Measurements from ENCODE around the gene CNR1. TPM values are rescaled to one million over a fixed set of nuclear protein-coding genes. Genes with fewer than 3 reads are reported as not detected.

Gene CNR1
- total RNA-seq, 4 donors from 2014 or later: 6.4 to 16.1 (median 9.5) TPM

DNA sequence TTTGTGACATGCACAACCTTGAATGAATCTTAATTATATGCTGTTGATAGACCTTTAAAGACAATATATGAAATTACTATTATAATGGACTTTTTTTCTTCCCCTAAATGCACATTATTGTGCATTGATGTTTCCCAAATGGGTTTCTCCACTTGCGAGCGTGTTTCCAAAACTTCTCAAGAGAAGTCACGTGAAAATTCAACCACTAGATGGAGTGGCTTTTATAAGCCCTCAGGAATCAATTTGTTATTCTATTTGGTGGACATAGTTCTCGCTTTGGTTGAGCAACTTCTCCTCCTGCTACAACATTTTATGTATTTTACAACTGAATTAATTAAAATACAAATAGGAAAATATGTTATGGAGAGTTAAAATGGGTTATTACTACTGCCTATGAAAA is 9.0 kb downstream of the CNR1 start:
- Histone ChIP-seq H3K36me3 (no peaks in the 10 kb centered on the region), H3K4me3 (no peak overlapping the region), H3K27me3 (peaks cover 6% of the 10 kb centered on the region), H3K4me1 (no peaks in the 10 kb centered on the region), H3K27ac (no peak overlapping the region), H3K9me3 (no peaks in the 10 kb centered on the region)
- DNase-seq: no peak
- TF ChIP-seq POLR2AphosphoS5 (IDR thresholded peaks at IDR 0.05): no peak
- TF ChIP-seq EP300 (IDR thresholded peaks at IDR 0.05; ENCODE audit: low read depth): no peak
- TF ChIP-seq POLR2A (IDR thresholded peaks at IDR 0.05): no peak
- no peak for TF ChIP-seq CTCF (IDR thresholded peaks at IDR 0.05)
- 88 to 93% methylated on average over 4 of the region's 4 CpGs for WGBS, 2 donors (ENCODE audit: low coverage in 1 of 2)
- intact Hi-C loops (cut with DNase I; ENCODE audit: low total_unique reads): no loop called here
- in situ Hi-C loops (cut with MboI; ENCODE audit: low pct_ligation_motif_present in 1 of 4, low pct_unique_long_range_greater_than_20kb in 1 of 4, low sequenced_read_pairs in 3 of 4): no loop called here

GRCh38 chr6:88145298-88145963 is 20.7 kb downstream of the CNR1 start:
- H3K9me3 ChIP-seq: no peaks in the 10 kb centered on the region
- H3K4me1 ChIP-seq: no peaks in the 10 kb centered on the region
- H3K36me3 ChIP-seq: no peaks in the 10 kb centered on the region
- H3K27ac ChIP-seq: no peak overlapping the region
- TF ChIP-seq POLR2AphosphoS5 (IDR thresholded peaks at IDR 0.05) (no peak), POLR2A (IDR thresholded peaks at IDR 0.05) (no peak), CTCF (IDR thresholded peaks at IDR 0.05) (no peak), EP300 (IDR thresholded peaks at IDR 0.05; ENCODE audit: low read depth) (no peak)
- 72 to 89% methylated on average over 1 to 6 of the region's 6 CpGs for WGBS, 2 donors (ENCODE audit: low coverage in 1 of 2)
- no peaks in the 10 kb centered on the region for H3K27me3 ChIP-seq
- DNase-seq: no peak
- intact Hi-C loops (cut with DNase I; ENCODE audit: low total_unique reads): no loop called here
- H3K4me3 ChIP-seq: no peak overlapping the region
- in situ Hi-C loops (cut with MboI; ENCODE audit: low pct_ligation_motif_present in 1 of 4, low pct_unique_long_range_greater_than_20kb in 1 of 4, low sequenced_read_pairs in 3 of 4): no loop called here

DNA sequence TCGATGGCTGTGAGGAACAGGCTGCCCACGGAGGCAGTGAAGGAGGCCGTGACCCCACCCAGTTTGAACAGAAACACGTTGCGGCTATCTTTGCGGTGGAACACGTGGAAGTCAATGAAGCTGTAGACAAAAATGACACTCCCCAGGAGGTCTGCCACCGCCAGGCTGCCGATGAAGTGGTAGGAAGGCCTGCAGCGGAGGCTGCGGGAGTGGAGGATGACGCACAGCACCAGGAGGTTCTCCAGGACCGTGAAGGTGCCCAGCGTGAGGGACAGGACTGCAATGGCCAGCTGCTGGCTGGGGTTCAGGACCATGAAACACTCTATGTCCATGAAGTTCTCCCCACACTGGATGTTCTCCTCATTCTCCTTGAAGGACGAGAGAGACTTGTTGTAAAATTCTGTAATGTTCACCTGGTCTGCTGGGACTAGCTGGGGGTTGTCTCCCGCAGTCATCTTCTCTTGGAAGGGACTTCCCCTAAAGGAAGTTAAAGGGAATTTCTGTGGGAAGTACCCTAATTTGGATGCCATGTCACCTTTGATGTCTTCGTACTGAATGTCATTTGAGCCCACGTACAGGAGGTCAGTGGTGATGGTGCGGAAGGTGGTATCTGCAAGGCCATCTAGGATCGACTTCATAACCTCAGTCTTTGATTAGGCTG is 21.4 kb downstream of the CNR1 start:
- Histone ChIP-seq H3K9me3 (no peaks in the 10 kb centered on the region), H3K4me1 (no peaks in the 10 kb centered on the region), H3K27ac (no peak overlapping the region), H3K4me3 (no peak overlapping the region), H3K36me3 (no peaks in the 10 kb centered on the region), H3K27me3 (no peaks in the 10 kb centered on the region)
- intact Hi-C loops (cut with DNase I; ENCODE audit: low total_unique reads): no loop called here
- 88 to 90% methylated on average over 14 to 20 of the region's 20 CpGs for WGBS, 2 donors (ENCODE audit: low coverage in 1 of 2)
- DNase-seq: no peak
- in situ Hi-C loops (cut with MboI; ENCODE audit: low pct_ligation_motif_present in 1 of 4, low pct_unique_long_range_greater_than_20kb in 1 of 4, low sequenced_read_pairs in 3 of 4): no loop called here
- no peak for TF ChIP-seq EP300 (IDR thresholded peaks at IDR 0.05; ENCODE audit: low read depth)
- TF ChIP-seq POLR2AphosphoS5 (IDR thresholded peaks at IDR 0.05): no peak
- TF ChIP-seq POLR2A (IDR thresholded peaks at IDR 0.05): no peak
- TF ChIP-seq CTCF (IDR thresholded peaks at IDR 0.05): no peak

DNA sequence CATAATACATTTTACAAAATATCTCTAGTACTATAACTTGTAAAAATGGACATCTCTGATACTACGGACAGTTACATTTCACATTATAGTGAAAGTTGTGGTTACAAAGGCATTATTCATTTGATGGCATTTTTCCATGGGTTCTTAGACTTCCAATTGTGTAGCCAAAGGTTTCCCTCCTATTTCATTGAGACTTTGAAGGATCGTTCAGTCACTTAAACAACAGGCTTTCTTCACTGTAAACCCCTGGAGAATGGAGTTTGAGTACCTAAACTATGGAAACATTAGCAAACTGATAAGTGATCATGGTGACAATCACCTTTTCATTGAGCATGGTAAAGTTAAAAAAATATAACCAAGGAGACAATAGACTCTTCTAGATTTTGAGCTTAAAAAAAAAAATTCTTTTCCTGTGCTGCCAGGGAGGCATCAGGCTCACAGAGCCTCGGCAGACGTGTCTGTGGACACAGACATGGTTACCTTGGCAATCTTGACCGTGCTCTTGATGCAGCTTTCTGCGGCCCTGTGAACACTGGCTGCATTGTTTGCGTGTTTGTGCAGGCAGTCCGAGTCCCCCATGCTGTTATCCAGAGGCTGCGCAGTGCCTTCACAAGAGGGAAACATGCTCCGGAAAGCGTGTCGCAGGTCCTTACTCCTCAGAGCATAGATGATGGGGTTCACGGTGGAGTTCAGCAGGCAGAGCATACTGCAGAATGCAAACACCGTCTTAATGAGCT is 22.6 kb downstream of the CNR1 start:
- Histone ChIP-seq H3K27ac (no peak overlapping the region), H3K4me1 (no peaks in the 10 kb centered on the region), H3K9me3 (no peaks in the 10 kb centered on the region), H3K4me3 (no peak overlapping the region), H3K36me3 (no peaks in the 10 kb centered on the region), H3K27me3 (no peaks in the 10 kb centered on the region)
- intact Hi-C loops (cut with DNase I; ENCODE audit: low total_unique reads): no loop called here
- in situ Hi-C loops (cut with MboI; ENCODE audit: low pct_ligation_motif_present in 1 of 4, low pct_unique_long_range_greater_than_20kb in 1 of 4, low sequenced_read_pairs in 3 of 4): no loop called here
- 89 to 91% methylated on average over 2 to 14 of the region's 14 CpGs for WGBS, 2 donors (ENCODE audit: low coverage in 1 of 2)
- no peak for TF ChIP-seq EP300 (IDR thresholded peaks at IDR 0.05; ENCODE audit: low read depth)
- DNase-seq: no peak

All from transverse colon (tissue), 4 donors.